Ishikawa (cell line): Measurements from ENCODE around the gene ANKRD33B.

ENCODE experiments used
- EP300 ChIP-seq: IDR thresholded peaks from 2 replicates; pipeline ENCODE4 v1.6.1; 2012; ENCODE audit warnings: borderline replicate concordance
- FOXM1 ChIP-seq: IDR thresholded peaks from 2 replicates; pipeline ENCODE4 v1.6.1; 2012; ENCODE audit warnings: low read depth, borderline replicate concordance
- RAD21 ChIP-seq: IDR thresholded peaks from 2 replicates; pipeline ENCODE4 v1.6.1; 2012; ENCODE audit warnings: low read depth
- TCF12 ChIP-seq: IDR thresholded peaks from 2 replicates; pipeline ENCODE4 v1.6.1; 2012; ENCODE audit warnings: low read depth
- YY1 ChIP-seq: IDR thresholded peaks from 2 replicates; pipeline ENCODE4 v1.6.1; 2012; ENCODE audit warnings: low read depth
- ZBTB7A ChIP-seq: IDR thresholded peaks from 2 replicates; pipeline ENCODE4 v1.6.1; 2012; ENCODE audit warnings: low read depth

- TF ChIP-seq FOXM1 (no peak), YY1 (no peak), TCF12 (no peak), ZBTB7A (no peak), RAD21 (no peak), EP300 (no peak)
Observed at GRCh38 chr5:10655161-10655971, 91.5 kb downstream of the ANKRD33B start.
